Renal cortical epithelial cell (primary cell): Measurements from ENCODE around the gene FBF1. TPM values are rescaled to one million over a fixed set of nuclear protein-coding genes. Genes with fewer than 3 reads are reported as not detected.
"Not testable (repeated sequence)": the region's sequence is repeated elsewhere in the genome, so short reads cannot be mapped to it uniquely, and the experiment has no call there.

Experiments
- DNase-seq: peaks from one replicate; pipeline ENCODE4 v3.0.0-alpha.2; 2011; ENCODE audit warnings: low read depth
- total RNA-seq: library from RNA; depleted of rRNA; stranded (reverse); fragments of >200 nt; gene quantifications from 2 replicates; pipeline ENCODE4 v1.2.3, GENCODE V29; 2014

The FBF1 gene
- total RNA-seq, 1 donor from 2014 or later, result 10.9 TPM

DNA sequence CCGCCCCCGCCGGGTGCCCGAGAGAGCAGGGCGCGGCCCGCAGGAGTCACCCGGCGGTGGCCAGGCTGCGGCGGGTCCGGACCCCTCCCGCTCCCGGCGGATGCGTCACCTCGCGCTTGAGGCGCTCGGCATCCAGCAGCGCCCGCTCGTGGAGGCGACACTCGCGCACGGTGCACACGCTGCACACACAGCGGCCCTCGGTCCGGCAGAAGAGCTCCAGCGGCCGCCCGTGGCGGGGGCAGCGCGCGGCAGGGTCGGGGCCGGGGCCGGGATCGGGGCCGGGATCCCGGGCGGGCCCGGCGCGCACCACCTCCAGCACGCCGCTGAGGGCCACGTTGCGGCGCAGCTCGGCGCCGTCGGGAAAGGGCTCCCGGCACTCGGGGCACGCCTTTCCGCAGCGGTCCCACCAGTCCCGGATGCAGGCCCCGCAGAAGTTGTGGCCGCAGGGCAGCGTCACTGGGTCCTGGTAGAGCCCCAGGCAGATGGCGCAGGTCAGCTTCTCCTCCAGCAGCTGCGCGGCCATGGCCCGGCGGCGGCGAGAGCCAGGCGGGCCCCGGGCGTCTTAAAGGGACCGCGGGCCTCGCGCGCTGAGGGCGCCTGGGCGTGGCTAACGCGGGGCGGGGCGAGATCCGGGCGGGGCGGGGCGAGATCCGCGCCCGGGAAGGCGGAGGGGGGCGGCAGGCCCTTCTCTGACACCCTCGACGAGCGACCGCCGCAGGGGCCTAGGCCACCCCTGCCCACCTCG is 44.3 kb downstream of the FBF1 start, which contains the start of gene TRIM65:
TRIM65 (minus strand) TSS at position 537 of the 745 bp plus-strand sequence; CDS start at position 523, 14 bp downstream.
- peak; percentile 42 for DNase-seq

DNA sequence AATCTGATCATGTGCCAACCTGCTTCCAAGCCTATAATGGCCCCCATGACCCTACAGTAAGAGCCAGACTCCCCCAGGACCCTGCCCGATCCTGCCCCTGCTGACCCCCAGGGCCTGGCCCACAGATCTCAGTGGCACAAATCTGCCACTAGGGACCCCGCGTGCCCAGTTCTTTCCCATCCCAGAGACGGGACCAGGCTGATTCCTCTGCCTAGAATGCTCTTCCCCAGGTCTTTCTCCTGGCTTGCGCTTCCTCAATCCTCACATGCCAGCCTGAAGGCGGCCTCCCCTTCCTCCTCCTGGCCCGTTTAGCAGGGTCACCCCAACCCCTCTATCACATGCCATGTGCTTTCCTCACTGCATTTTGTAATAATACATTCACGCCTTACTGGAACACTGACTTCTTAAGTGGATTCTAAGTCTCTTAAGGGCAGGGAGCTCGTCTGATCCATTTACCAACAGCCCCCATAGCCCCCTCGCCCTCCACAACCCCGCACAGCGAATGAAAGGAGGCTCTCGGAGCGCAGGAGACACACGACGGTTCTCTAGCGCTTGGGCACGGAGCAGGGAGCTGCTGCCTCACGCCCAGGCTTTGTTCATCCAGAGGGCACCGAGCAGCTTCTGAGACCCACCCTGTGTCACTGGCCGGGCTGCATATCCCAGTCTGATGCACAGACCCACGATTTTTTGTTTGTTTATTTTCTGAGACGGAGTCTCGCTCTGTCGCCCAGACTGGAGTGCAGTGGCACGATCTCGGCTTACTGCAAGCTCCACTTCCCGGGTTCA is 45.3 kb downstream of the FBF1 start:
- no peak for DNase-seq

DNA sequence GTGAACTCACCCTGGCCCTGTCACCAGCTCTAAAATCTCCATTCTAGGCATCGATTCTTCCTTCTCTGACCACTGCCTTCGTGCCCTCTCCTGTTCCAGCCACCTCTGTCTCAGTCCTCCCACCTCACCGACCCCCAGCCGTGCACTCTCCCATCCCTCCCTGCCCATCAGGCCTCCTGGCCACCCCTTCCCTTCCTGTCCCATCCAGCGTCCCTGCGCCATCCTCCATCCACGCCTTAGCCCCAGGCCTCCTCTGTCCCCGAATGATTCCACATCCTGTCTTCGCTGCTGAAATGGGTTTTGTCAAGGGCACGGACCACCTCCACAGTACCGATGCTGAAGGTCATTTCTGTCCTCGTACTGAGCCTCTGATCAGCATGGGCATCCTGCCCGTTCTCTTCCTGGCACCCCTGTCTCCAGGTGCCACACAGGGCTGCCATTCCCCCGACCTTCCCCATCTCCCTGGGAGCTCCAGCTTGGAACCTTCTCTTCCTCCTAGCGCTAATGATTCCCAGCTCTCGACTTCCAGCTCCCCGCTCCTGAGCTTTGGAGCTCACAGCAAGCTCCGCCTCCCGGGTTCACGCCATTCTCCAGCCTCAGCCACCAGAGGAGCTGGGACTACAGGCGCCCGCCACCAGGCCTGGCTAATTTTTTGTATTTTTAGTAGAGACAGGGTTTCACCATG is 46.7 kb downstream of the FBF1 start:
- no peak for DNase-seq

DNA sequence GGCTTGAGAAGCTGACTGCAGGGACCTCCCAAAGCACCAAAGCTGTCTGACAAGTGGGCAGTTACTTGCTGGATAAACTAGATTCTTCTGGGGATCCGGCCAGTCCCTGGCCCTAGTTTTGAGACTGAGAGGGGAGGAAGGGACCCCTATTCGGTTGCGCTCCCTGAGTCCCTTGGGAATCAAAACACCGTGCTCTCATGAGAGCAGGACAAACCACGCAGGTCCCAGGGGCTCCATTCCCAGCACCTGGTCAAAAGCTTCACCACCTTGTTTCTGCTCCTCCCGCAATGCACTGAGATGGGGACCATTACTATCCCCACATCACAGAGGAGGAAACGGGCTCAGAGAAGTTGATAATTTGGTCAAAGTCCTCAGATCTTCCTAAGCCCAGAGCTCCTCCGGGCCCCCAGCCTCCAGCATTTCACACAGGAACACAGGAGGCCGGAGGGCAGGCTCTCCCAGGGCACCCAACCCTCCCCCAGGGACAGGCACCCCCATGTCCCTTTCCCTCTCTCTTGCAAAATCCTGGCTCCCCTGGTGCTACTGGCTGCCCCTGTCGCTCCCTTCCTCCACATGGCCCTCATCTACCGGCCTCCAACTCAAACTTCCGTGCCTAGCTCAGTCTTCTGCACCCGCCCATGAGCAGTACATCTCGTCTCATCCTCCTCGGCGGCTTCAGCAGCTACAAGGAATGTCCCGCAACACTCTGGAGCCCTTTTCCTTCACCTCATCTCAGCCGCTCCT is 47.4 kb downstream of the FBF1 start:
- no peak for DNase-seq

DNA sequence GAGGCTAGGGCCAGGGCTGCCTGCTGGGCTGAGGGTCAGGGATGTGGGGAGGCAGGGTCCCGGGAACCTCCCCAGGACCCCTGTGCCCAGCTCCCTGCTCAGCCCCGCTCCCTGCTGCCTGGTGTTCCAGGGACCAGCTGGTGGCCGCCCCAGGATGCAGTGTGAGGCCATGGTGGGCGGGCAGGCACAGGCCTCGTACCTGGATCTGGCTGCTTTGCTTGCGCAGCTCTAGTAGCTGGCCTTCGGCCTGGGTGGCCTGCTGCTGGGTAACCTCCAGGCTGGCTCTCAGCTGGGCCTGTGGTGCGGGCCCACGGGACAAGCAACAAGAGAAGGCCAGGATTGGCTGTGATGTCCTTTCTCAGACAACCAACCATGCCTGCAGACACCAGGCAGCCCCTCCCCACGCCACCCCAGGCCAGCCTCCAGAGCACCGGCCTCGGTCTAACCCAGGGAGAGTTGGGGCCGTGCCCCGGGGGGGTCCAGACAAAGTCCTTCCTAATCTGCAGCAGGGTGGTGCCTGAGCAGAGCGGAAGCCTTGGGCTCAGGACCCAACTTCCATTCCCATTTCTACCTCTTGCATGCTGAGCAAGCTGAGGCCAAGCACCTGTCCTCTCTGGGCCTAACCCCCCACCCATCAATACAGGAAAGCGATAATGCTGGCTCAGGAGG is 48.2 kb downstream of the FBF1 start:
- DNase-seq, result no peak

DNA sequence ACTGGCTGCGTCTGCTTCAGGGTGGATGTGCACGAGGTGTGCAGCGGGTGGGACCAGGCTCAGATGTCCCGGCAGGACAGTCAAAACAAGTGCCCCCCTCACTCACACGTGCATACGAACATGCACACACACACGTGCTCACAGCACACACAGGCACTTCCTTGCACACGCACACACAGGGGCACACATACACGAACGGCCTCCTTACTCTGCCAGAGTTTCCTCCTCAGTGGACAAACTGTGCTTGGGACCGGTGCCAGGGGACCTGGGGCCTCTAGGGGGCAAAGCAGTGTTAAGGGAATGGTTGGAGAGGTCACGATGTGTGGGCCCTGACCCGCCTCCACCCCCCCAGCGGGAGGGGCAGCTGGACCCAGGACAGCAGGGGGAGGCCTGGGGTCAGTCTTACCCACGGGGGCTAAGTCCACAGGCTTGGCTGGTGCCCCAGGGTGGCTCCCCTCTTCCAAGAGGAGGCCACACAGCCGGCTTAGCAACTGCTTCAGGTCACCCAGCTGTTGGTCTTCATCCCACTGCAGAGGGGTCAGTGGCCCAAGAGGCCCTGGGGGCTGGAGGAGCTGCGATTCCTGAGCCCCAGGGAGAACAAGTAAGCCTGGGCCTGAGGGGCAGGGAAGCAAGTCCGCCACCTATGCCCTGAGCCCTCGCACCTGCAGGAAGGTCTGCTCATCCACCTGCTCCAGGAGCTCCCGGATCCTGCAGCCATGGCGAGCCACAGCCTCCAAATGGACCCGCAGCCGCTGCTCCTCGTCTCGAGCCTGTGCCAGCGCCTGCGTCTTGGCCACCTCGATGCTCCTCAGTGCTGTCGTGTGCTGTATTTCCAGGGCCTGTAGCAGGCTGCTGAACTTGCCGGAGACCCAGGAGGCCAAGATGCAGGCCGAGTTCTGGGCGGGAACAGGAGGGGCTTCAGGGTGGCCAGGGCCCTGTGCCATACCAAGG is 49.0 kb downstream of the FBF1 start:
- no peak for DNase-seq

DNA sequence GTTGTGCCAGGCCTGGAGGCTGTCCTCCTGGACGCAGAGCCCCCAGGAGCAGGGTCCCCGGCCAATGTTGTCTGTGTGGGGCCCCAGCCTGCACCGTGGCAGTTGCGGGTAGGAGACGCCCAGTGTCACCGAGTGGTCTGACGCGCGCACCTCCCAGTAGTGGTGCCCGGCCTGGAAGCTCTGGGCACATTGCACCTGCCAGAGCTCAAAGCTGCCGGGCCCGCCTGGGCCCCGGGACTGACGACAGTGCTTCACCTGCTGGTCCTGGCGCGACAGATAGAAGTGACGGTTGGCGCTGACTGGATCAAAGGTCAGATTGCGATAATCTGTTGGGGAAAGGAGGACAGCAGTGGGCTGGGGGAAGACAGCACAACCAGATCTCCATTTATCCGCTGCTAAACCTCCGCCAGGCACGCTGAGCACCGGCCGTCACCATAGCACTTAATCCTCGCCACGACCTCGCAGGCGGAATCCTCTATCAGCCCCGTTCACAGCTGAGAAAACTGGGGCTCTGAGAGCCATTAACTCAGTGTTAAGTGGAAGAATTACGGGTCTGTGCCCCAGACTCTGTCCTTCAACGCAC is 49.7 kb downstream of the FBF1 start:
- DNase-seq, result no peak

DNA sequence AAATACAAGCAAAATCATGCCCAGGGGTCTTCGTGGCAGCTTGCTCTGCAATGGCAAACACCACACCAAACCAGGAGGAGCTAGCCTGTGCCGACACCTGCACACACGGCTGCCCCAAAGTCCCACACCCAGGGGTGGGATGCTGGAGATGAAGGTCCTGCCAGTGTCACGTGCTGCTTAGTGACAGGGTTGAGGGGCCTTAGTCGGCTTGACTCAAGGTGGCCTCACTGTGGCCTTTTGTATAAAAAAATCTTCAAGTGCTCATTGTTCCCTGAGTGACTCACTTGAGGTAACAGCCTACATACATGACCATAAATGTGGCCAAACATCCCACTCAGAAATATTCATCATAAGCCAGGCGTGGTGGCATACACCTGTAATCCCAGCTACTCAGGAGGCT is 51.4 kb downstream of the FBF1 start:
- peak; percentile 12 for DNase-seq

DNA sequence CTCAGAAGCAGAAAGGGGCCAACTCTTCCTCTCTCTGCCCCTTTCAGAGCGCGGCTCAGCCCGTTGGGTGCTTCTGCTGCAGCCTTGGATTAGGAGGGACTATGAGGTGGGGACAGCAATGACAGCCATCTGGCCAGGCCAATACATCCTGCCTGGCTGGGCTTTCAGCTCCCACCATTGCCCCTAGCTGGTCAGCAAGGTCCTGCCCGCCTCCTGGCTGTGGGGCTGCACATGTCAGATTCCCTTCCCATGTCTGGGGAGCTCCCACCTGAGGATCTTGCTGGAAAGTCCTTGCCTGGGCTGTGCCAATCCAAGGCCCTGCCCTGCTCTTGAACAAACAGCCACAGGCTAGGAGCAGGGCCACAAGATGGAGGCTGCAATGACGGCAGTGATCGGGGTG is 52.4 kb downstream of the FBF1 start:
- no peak for DNase-seq

DNA sequence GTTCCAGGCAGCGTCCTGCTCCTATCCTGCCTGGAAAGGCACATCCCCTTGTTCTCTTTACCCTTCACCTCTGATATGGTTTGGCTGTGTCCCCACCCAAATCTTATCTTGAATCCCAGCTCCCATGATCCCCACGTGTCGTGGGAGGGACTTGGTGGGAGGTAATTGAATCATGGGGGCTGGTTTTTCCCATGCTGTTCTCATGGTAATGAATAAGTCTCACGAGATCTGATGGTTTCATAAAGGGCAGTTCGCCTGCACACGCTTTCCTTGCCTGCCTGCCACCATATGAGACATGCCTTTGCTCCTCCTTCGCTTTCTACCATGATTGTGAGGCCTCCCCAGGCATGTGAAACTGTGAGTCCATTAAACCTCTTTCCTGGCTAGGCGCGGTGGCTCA is 55.0 kb downstream of the FBF1 start:
- not testable (repeated sequence) for DNase-seq

DNA sequence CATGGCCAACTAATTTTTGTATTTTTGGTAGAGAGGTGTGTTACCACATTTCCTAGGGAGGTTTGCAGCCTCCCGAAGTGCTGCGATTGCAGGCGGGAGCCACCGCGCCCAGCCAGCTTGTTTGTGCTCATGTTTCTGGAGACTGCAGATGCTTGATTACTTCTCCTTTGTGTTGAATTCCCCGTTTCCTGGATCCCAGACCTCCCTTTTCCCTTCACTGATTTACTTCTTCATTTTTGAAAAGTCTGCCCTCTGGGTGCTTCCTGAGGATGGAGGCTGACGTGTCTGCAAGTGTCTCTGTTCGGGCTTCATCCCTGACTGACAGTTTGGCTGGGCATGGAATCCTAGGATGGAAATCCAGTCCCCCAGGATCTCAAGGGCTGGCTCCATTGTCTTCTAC is 55.4 kb downstream of the FBF1 start:
- no peak for DNase-seq

DNA sequence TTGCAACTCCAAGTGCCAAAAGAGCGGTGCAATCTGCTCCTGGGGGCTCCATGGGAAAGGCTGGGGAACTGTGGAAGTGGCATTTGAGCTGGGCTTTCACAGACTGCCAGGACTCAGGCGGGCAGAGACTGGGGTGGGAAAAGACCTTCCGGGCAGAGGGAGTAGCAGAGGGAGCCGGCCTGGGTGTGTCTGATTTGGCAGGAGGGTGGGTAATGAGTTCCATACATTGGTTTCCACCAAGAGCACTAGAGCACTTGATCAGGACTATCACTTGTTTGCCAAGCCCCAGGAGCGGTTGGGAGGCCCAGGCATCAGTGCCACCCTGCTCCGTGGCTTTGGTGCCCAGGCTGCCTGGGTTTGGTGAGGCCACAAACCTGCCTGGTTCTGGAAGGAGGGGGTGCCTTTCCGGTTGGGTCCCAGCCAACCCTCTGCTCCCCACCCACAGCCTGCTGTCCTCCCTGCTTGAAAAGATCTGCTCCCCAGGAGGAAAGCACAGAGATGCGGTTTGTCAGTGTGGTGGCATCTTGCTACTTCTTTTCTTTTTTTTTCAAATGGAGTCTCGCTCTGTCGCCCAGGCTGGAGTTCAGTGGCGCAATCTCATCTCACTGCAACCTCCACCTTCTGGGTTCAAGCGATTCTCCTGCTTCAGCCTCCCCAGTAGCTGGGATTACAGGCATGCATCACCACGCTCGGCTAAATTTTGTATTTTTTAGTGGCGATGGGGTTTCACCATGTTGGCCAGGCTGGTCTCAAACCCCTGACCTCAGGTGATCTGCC is 59.0 kb downstream of the FBF1 start:
- no peak for DNase-seq

DNA sequence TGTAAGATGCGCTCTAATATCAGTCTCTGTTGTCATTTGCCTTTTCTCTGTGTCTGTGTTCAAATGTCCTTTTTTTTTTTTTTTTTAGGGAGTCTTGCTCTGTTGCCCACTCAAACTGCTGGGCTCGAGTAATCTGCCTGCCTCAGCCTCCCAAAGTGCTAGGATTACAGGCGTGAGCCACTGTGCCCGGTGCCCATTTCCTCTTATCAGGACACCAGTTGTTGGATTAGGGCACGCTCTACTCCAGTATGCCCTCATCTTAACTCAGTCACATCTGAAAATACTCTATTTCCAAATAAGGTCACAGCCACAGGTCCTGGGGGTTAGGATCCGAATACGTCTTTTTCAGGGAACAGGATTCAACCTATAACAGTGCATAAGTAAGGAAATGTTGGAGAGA is 60.6 kb downstream of the FBF1 start:
- DNase-seq, result no peak

DNA sequence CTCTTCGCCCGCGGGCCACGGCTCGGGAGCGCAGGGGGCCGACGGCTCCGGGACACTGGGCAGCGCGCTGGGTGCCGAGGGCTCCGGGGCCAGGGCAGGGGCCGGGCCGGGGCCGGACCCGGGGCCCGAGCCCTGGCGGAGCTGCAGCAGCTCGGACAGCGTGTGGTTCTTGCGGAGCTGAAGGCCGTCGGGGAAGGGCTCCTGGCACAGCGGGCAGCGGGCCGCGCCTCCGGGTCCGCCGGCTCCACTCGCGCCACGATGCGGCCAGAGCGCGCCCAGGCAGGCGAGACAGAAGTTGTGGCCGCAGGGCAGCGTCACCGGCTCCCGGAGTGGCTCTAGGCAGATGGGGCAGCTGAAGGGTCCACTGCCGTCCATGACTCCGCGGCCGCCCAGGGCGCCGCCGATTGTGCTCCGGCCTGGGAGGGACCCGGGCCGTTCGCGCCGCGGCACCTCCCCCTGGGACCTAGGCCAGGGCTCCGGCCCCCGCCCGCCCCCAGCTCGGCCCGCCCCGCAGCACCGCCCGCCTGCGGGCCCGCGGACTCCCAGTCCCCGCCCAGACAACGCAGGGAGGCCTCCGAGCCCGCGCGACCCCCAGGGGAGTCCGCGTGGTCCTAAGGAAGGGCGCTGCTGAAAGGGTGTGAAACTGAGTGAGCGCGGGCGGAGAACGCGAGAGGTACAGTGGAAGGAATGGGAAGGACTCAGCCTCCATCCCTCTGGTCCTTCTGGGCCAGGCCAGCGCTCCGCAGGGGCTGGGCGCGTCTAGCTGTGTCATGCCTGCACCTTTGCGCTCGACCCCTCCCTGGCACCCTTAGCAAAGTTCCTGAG is 62.5 kb downstream of the FBF1 start, which contains the start of gene TRIM47:
TRIM47 (minus strand) TSS at position 408 of the 825 bp plus-strand sequence; CDS start at position 375, 33 bp downstream.
- DNase-seq, result peak; percentile 33

DNA sequence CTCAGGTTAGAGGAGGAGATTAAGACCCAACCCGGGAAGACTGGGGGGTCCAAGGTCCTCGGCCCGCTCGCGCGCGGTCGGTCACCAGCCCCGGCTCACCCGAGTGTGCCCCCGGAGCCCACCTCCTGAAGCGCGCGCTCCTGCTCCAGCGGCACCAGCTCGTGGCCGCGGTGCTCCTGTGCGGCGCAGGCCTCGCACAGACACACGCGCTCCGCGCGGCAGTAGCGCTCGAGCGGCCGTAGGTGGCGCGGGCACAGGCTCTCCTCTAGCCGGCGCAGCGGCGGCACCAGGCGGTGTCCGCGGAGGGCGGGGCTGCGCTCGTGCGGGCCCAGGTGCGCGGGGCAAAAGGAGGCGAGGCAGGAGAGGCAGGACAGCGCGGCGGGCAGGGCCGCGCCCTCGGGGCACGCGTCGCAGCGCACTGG is 63.1 kb downstream of the FBF1 start:
- DNase-seq, result no peak

DNA sequence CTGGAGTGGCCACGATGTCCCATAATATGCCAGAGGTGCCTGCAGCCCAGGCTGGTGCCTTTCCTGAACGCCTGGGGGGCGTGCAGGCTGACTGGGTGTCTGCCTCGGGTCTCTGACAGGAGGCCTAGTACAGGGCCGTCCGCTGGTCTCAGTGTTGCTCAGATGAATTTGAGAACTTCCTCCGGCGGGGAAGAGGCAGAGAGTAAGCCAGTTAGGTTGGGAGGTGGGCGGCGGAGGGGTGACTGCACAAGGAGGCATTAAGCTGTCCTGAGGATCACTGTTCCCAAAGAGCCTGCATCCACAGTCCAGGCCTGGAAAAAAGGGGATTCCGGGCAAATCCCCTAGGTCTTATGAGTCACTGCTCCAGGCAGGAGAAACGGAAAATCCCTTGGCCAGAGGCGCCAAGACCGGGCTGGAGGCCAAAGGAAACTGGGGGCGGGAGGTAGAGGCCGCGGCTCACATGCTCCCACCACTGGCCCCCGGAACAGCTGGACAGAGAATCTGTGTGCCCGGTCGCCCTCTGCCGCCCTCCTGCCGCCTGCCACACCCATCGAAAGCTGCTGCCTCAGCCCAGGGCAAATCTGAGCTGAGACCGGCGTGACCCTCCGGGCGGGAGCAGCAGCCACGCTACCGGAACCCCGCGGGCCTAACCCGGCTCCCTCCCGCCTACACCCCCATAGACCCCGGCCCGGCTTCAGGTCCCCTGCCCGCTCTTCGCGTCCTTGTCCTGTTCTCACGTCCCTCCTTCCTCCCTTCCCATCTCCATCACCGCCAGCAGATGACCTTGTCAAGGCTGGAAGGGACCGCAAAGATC is 63.7 kb downstream of the FBF1 start:
- peak; percentile 94 for DNase-seq
